Chondrocyte (in vitro differentiated cells): ENCODE results near the gene NRDE2. TPM values are rescaled to one million over a fixed set of nuclear protein-coding genes. Genes with fewer than 3 reads are reported as not detected.

ENCODE experiments used
- DNase-seq: peaks from one replicate; pipeline ENCODE4 v3.0.0; 2021; ENCODE audit warnings: mixed read lengths, low spot score
- H3K27ac Mint-ChIP-seq: one replicate; pipeline ENCODE4 v1.8.0; 2021; ENCODE audit warnings: mild to moderate bottlenecking, moderate library complexity, mixed read lengths; ENCODE audit not compliant: unreplicated experiment
- H3K27me3 Mint-ChIP-seq: 2 replicates; pipeline ENCODE4 v1.8.0; 2021; ENCODE audit warnings: low read depth, mixed read lengths
- H3K36me3 Mint-ChIP-seq: 2 replicates; pipeline ENCODE4 v1.8.0; 2021; ENCODE audit warnings: low read depth, mixed read lengths
- H3K4me1 Mint-ChIP-seq: 2 replicates; pipeline ENCODE4 v1.8.0; 2021; ENCODE audit warnings: low read depth, mild to moderate bottlenecking, mixed read lengths
- H3K4me3 Mint-ChIP-seq: one replicate; pipeline ENCODE4 v1.8.0; 2021; ENCODE audit warnings: mild to moderate bottlenecking, moderate library complexity, mixed read lengths; ENCODE audit not compliant: unreplicated experiment
- H3K9me3 Mint-ChIP-seq: 2 replicates; pipeline ENCODE4 v1.8.0; 2021; ENCODE audit warnings: low read depth, mixed read lengths
- total RNA-seq: library from RNA; stranded (reverse); gene quantifications from 3 replicates; pipeline ENCODE4 v1.2.1, GENCODE V29; 2021
- TF ChIP-seq, protein P1 (sequence below): fragments of 200-600 bp; sonication (generic); IDR thresholded peaks from 2 replicates; pipeline ENCODE4 v1.5.0; 2021; ENCODE audit warnings: antibody characterized with exemption, mild to moderate bottlenecking, moderate library complexity

NRDE2 gene
- total RNA-seq, 1 donor from 2014 or later = 16.1 TPM

DNA sequence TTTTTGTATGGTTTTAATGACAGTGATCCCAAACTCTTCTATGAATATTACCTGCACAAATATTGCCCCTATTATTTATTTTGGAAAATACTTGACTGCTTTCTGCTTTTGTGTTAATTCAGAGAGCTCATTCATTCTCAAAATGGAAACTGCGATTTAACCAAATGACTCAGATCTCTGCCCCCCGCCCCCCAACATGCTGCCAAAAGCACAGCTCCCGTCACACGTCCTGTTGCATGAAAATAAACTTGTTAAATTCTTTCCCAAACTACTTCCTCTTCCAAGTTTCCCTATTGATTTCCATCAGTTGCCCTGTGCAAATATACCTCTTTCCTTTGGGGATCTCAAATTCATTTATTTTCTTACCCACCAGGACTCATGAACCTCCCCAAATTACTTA is 18.0 kb upstream of the NRDE2 start:
- Mint-ChIP-seq H3K36me3 (no peaks in the 10 kb centered on the region), H3K27me3 (no peaks in the 10 kb centered on the region), H3K4me3 (no peak overlapping the region), H3K27ac (no peak overlapping the region), H3K4me1 (no peaks in the 10 kb centered on the region), H3K9me3 (no peaks in the 10 kb centered on the region)
- TF ChIP-seq, protein P1, sequence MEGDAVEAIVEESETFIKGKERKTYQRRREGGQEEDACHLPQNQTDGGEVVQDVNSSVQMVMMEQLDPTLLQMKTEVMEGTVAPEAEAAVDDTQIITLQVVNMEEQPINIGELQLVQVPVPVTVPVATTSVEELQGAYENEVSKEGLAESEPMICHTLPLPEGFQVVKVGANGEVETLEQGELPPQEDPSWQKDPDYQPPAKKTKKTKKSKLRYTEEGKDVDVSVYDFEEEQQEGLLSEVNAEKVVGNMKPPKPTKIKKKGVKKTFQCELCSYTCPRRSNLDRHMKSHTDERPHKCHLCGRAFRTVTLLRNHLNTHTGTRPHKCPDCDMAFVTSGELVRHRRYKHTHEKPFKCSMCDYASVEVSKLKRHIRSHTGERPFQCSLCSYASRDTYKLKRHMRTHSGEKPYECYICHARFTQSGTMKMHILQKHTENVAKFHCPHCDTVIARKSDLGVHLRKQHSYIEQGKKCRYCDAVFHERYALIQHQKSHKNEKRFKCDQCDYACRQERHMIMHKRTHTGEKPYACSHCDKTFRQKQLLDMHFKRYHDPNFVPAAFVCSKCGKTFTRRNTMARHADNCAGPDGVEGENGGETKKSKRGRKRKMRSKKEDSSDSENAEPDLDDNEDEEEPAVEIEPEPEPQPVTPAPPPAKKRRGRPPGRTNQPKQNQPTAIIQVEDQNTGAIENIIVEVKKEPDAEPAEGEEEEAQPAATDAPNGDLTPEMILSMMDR = no peak
- no peak for DNase-seq

DNA sequence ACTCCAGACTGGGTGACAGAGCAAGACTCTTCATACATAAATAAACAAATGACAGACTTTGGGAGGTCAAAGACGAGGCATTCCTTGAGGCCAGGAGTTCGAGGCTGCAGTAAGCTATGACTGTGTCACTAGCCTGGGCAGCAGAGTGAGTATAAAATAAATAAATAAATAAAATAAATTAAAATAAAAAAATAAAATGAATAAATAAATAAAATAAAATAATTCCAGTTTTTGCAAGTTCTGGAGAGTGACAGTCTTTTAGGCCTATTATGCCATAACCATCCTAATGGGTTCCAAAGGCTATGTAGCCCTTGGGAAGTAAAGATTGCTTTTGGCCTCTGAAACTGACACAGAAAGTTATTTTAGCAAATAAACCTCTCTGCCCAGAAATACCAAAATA is 16.5 kb upstream of the NRDE2 start:
- Mint-ChIP-seq H3K27me3 (no peaks in the 10 kb centered on the region), H3K9me3 (no peaks in the 10 kb centered on the region), H3K27ac (no peak overlapping the region), H3K36me3 (no peaks in the 10 kb centered on the region), H3K4me1 (no peaks in the 10 kb centered on the region), H3K4me3 (no peak overlapping the region)
- TF ChIP-seq, protein P1 = no peak
- DNase-seq = no peak

DNA sequence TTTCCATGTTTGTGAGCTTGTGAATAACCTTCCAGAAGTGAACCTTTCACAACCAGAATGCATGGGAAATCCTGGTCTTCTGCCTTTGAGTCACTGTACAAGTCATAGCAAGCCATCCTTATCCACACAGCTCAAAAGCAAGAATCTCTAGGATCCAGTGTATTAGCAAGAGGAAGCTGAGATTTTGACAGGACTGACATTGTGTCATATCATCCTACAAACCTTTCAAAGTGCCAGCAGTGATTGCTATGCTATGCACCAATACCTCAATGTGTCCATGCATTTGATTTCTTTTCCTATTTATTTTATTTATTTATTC is 13.5 kb upstream of the NRDE2 start:
- Mint-ChIP-seq H3K36me3 (no peaks in the 10 kb centered on the region), H3K4me1 (no peaks in the 10 kb centered on the region), H3K4me3 (no peak overlapping the region), H3K27ac (no peak overlapping the region), H3K27me3 (peaks cover 9% of the 10 kb centered on the region), H3K9me3 (no peaks in the 10 kb centered on the region)
- TF ChIP-seq, protein P1 = no peak
- no peak for DNase-seq

DNA sequence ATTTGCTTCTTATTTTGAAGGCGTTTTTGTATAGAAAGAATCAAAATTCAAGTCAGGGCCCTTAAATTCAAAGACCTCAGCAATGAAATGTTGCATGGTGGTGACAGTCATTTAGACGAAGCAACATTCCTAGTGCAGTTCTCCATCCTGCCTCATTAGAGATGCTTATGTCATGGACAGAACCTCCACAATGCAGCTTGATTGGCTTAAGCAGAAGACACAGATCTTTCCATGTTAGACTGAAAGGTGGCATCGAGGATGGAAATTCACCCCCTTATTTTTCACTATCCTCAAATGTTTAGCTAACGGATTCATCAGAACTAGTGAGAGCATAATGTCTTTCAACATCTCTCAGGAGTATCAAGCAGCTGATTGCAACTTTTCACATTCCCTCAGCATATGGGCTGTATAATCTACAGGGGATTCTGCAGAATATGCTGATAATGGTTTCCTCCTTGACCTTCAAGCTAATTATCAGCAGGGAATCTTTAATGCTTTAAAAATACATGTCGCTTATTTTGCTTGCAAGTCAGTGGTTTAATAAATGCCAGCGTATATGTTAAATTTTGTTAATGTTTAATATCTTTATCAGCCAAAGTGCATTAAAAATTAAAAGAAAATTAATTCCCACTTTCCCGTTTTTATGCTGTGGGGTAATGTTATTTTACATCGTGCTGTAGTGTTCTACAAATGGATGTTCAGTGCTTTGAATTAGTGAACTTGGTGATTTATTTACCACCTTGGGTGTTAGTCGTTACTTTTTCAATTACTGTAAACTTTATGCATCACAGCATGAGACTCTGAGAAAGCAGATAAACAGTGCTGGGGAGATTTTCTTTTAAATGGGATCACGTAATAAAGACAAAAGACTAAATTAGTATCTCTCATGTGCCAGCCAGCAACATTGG is 12.8 kb upstream of the NRDE2 start:
- Mint-ChIP-seq H3K4me1 (no peaks in the 10 kb centered on the region), H3K27ac (no peak overlapping the region), H3K4me3 (no peak overlapping the region), H3K36me3 (no peaks in the 10 kb centered on the region), H3K27me3 (peaks cover 13% of the 10 kb centered on the region), H3K9me3 (no peaks in the 10 kb centered on the region)
- DNase-seq = no peak
- TF ChIP-seq, protein P1 = no peak

DNA sequence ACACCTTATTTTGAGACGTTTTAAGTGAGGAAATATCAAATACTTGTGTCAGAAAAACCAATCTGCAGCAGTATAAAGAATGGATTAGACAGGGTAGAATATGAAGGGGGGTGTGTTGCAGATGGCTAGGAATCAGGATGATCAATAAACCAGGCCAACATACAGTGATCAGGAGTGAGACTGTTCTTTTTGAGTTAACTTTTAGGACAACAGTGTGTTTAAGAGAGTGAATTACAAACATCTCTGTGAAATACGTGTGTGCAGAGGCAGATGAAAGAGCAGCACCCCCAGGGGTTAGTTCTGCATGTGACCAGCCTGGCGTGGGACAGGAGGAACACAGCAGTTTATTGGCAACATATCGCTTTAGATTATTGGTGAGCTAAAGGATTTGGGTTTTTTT is 10.6 kb upstream of the NRDE2 start:
- Mint-ChIP-seq H3K27me3 (peaks cover 27% of the 10 kb centered on the region), H3K36me3 (no peaks in the 10 kb centered on the region), H3K9me3 (no peaks in the 10 kb centered on the region), H3K27ac (no peak overlapping the region), H3K4me1 (no peaks in the 10 kb centered on the region), H3K4me3 (no peak overlapping the region)
- TF ChIP-seq, protein P1 = no peak
- no peak for DNase-seq
